Natural killer cell (primary cell): ENCODE measurements around the gene JOSD1. TPM values are rescaled to one million over a fixed set of nuclear protein-coding genes. Genes with fewer than 3 reads are reported as not detected.

Source experiments
- ATAC-seq, 3 donors: fragments of 150-1000 bp in 2 of 3; fragments of 200-7000 bp in 1 of 3; cut with Tn5 transposase; 1 replicate in 1 of 3; 2 replicates in 2 of 3; pipeline ENCODE4 v1.10.0; 2021; ENCODE audit warnings: mild to moderate bottlenecking in 2 of 3, moderate library complexity in 2 of 3
- DNase-seq, 2 donors: peaks; one replicate each; pipeline versions ENCODE4 v3.0.0 to v3.0.0-alpha.2; 2013 to 2021; ENCODE audit warnings: mixed read lengths in 1 of 2
- H3K27ac ChIP-seq: one replicate; pipeline ENCODE4 v1.5.1; 2013; ENCODE audit warnings: mild to moderate bottlenecking, low read length
- H3K27me3 ChIP-seq: one replicate; pipeline ENCODE4 v1.6.1; 2013; ENCODE audit warnings: low read length; ENCODE audit not compliant: control insufficient read depth, insufficient read depth
- H3K36me3 ChIP-seq: one replicate; pipeline ENCODE4 v1.6.1; 2013; ENCODE audit warnings: low read length; ENCODE audit not compliant: control insufficient read depth, insufficient read depth
- H3K4me1 ChIP-seq: one replicate; pipeline ENCODE4 v1.6.1; 2013; ENCODE audit warnings: low read length; ENCODE audit not compliant: control insufficient read depth, insufficient read depth
- H3K4me3 ChIP-seq: one replicate; pipeline ENCODE4 v1.5.1; 2013; ENCODE audit warnings: low read length
- H3K9me3 ChIP-seq: one replicate; pipeline ENCODE4 v1.6.1; 2013; ENCODE audit warnings: low read length; ENCODE audit not compliant: control insufficient read depth, insufficient read depth
- H3K27ac Mint-ChIP-seq, 2 donors: one replicate each; pipeline ENCODE4 v1.8.0; 2022; ENCODE audit warnings: mild to moderate bottlenecking in 2 of 2, mixed read lengths in 2 of 2, moderate library complexity in 1 of 2
- H3K27me3 Mint-ChIP-seq, 2 donors: one replicate each; pipeline ENCODE4 v1.8.0; 2022; ENCODE audit warnings: low read depth in 2 of 2, mixed read lengths in 2 of 2
- H3K36me3 Mint-ChIP-seq: one replicate; pipeline ENCODE4 v1.8.0; 2022; ENCODE audit warnings: mixed read lengths
- H3K4me1 Mint-ChIP-seq, 2 donors: one replicate each; pipeline ENCODE4 v1.8.0; 2022; ENCODE audit warnings: mixed read lengths in 2 of 2
- H3K4me3 Mint-ChIP-seq: one replicate; pipeline ENCODE4 v1.8.0; 2022; ENCODE audit warnings: mild to moderate bottlenecking, moderate library complexity, mixed read lengths
- H3K9me3 Mint-ChIP-seq, 2 donors: one replicate each; pipeline ENCODE4 v1.8.0; 2022; ENCODE audit warnings: mixed read lengths in 2 of 2
- CTCF ChIP-seq: fragments of 200-600 bp; IDR thresholded peaks from one replicate; pipeline ENCODE4 v1.8.0; 2022; ENCODE audit warnings: antibody characterized with exemption
- WGBS: methylation state at CpG from one replicate; pipeline ENCODE4 v1.1.7; 2013; ENCODE audit warnings: missing lambda C conversion rate; ENCODE audit not compliant: insufficient coverage; 5-methylcytosine and 5-hydroxymethylcytosine counted together
- intact Hi-C: fragments of 100-400 bp; cut with micrococcal nuclease; formaldehyde crosslinking; loops from one replicate; pipeline ENCODE4 v1.14.2; 2022
- total RNA-seq, 4 donors: library from RNA; stranded (reverse); fragments of 120-200 nt in 1 of 4; gene quantifications; one replicate each; pipeline versions ENCODE4 v1.2.3 to v1.2.4, GENCODE V29; 2013 to 2022

JOSD1 gene
- total RNA-seq, 3 donors from 2014 or later (not counting 1 experiment from before 2014, with no cell fraction given): 123 to 165 (median 128) TPM

- H3K36me3 Mint-ChIP-seq: peaks cover 9% of the 10 kb centered on the region
- DNase-seq (no peak), ATAC-seq (no peak)
- 91% methylated on average over 12 of the region's 12 CpGs for WGBS
- H3K4me1 Mint-ChIP-seq: peaks cover 12 to 17% of the 10 kb centered on the region in 2 donors
- Histone ChIP-seq H3K27ac (no peak overlapping the region), H3K4me1 (no peaks in the 10 kb centered on the region), H3K9me3 (no peaks in the 10 kb centered on the region), H3K4me3 (no peak overlapping the region), H3K27me3 (no peaks in the 10 kb centered on the region), H3K36me3 (peaks cover 93% of the 10 kb centered on the region)
- TF ChIP-seq CTCF: no peak
- no peaks in the 10 kb centered on the region for H3K9me3 Mint-ChIP-seq
- intact Hi-C loops: no loop called here
- H3K27me3 Mint-ChIP-seq: no peaks in the 10 kb centered on the region
- H3K27ac Mint-ChIP-seq: no peak overlapping the region
- no peak overlapping the region for H3K4me3 Mint-ChIP-seq
These were observed 26.4 kb upstream of the JOSD1 start for GRCh38 chr22:38727123-38727522.

- no peaks in the 10 kb centered on the region for H3K27me3 Mint-ChIP-seq
- Histone ChIP-seq H3K4me3 (no peak overlapping the region), H3K27me3 (no peaks in the 10 kb centered on the region), H3K4me1 (no peaks in the 10 kb centered on the region), H3K36me3 (peaks cover 97% of the 10 kb centered on the region), H3K27ac (no peak overlapping the region), H3K9me3 (no peaks in the 10 kb centered on the region)
- TF ChIP-seq CTCF: no peak
- DNase-seq (no peak), ATAC-seq (no peak)
- no peak overlapping the region for H3K4me3 Mint-ChIP-seq
- peaks cover 9% of the 10 kb centered on the region for H3K36me3 Mint-ChIP-seq
- 93% methylated on average over 18 of the region's 18 CpGs for WGBS
- intact Hi-C loops: no loop called here
- peaks cover 12 to 22% of the 10 kb centered on the region in 2 donors for H3K4me1 Mint-ChIP-seq
- peak overlapping the region in 1 of 2 donors; percentile 41 for H3K27ac Mint-ChIP-seq
- no peaks in the 10 kb centered on the region for H3K9me3 Mint-ChIP-seq
These were observed 25.3 kb upstream of the JOSD1 start for GRCh38 chr22:38725900-38726655.

- Histone ChIP-seq H3K9me3 (no peaks in the 10 kb centered on the region), H3K36me3 (peaks cover 90% of the 10 kb centered on the region), H3K4me1 (no peaks in the 10 kb centered on the region), H3K27ac (no peak overlapping the region), H3K4me3 (no peak overlapping the region), H3K27me3 (no peaks in the 10 kb centered on the region)
- Mint-ChIP-seq H3K4me1 (peaks cover 9 to 16% of the 10 kb centered on the region in 2 donors), H3K27me3 (no peaks in the 10 kb centered on the region), H3K4me3 (peak overlapping the region; percentile 10), H3K9me3 (no peaks in the 10 kb centered on the region), H3K27ac (peak overlapping the region; percentile 41 to 45), H3K36me3 (peaks cover 9% of the 10 kb centered on the region)
- 86% methylated on average over 3 of the region's 3 CpGs for WGBS
- intact Hi-C loops: no loop called here
- peak in 1 of 2 donors; percentile 74 for DNase-seq
- TF ChIP-seq CTCF: peak; percentile 71
- ATAC-seq: peak; percentile 67 to 85 (median 75)
These were observed 24.3 kb upstream of the JOSD1 start for GRCh38 chr22:38724926-38725571.
